A549 (cell line): Measurements from ENCODE around the gene SMIM38.

Experiments
- E2F6 ChIP-seq: IDR thresholded peaks from 2 replicates; pipeline ENCODE4 v1.6.1; 2012; ENCODE audit warnings: low read depth, borderline replicate concordance
- KDM1A ChIP-seq: fragments of 200-600 bp; sonication (generic); IDR thresholded peaks from 2 replicates; pipeline ENCODE4 v1.6.1; 2016; ENCODE audit warnings: low read depth, mild to moderate bottlenecking
- KDM5A ChIP-seq: fragments of 200-600 bp; sonication (generic); IDR thresholded peaks from 2 replicates; pipeline ENCODE4 v1.6.1; 2016; ENCODE audit warnings: antibody characterized with exemption, mild to moderate bottlenecking
- POLR2A ChIP-seq: IDR thresholded peaks from 2 replicates; pipeline ENCODE4 v1.6.1; 2012; ENCODE audit warnings: mild to moderate bottlenecking, low read length
- RCOR1 ChIP-seq: fragments of 150-350 bp; IDR thresholded peaks from 2 replicates; pipeline ENCODE4 v1.6.1; 2014; ENCODE audit warnings: antibody characterized with exemption, low read length, low read depth
- RFX5 ChIP-seq: fragments of 450-650 bp; IDR thresholded peaks from 2 replicates; pipeline ENCODE4 v1.7.1; 2014; ENCODE audit warnings: antibody characterized with exemption, mild to moderate bottlenecking, moderate library complexity
- TF ChIP-seq, protein P1 (sequence below): fragments of >200 bp; sonication (Bioruptor Twin); formaldehyde crosslinking; IDR thresholded peaks from 3 replicates; pipeline ENCODE4 v1.5.1; 2016
- TF ChIP-seq, protein P2 (sequence below): fragments of >200 bp; sonication (Bioruptor Twin); formaldehyde crosslinking; IDR thresholded peaks from 3 replicates; pipeline ENCODE4 v1.6.1; 2016

DNA sequence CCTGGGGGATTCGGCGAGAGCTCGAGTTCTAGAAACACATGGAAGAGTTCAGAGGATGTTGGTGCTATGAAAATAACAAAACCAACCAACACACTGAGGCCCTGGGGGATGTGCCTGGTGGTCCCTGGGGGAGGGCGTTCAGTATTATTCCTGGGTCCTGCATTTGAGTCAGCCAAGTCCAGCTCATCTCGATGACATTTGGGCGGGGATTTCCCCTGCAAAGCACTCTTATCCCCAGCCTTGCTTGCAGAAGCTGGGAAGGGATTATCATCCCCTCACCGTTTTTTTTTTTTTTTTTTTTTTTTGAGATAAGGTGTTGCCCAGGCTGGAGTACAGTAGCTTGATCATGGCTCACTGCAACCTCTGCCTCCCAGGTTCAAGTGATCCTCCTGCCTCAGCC lies 2.1 kb upstream of the SMIM38 start:
- TF ChIP-seq POLR2A = no peak
- TF ChIP-seq E2F6 = no peak
- TF ChIP-seq RCOR1 = no peak
- TF ChIP-seq, protein P1, sequence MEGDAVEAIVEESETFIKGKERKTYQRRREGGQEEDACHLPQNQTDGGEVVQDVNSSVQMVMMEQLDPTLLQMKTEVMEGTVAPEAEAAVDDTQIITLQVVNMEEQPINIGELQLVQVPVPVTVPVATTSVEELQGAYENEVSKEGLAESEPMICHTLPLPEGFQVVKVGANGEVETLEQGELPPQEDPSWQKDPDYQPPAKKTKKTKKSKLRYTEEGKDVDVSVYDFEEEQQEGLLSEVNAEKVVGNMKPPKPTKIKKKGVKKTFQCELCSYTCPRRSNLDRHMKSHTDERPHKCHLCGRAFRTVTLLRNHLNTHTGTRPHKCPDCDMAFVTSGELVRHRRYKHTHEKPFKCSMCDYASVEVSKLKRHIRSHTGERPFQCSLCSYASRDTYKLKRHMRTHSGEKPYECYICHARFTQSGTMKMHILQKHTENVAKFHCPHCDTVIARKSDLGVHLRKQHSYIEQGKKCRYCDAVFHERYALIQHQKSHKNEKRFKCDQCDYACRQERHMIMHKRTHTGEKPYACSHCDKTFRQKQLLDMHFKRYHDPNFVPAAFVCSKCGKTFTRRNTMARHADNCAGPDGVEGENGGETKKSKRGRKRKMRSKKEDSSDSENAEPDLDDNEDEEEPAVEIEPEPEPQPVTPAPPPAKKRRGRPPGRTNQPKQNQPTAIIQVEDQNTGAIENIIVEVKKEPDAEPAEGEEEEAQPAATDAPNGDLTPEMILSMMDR = no peak
- TF ChIP-seq KDM5A = no peak
- no peak for TF ChIP-seq KDM1A
- TF ChIP-seq RFX5 = no peak
- TF ChIP-seq, protein P2, sequence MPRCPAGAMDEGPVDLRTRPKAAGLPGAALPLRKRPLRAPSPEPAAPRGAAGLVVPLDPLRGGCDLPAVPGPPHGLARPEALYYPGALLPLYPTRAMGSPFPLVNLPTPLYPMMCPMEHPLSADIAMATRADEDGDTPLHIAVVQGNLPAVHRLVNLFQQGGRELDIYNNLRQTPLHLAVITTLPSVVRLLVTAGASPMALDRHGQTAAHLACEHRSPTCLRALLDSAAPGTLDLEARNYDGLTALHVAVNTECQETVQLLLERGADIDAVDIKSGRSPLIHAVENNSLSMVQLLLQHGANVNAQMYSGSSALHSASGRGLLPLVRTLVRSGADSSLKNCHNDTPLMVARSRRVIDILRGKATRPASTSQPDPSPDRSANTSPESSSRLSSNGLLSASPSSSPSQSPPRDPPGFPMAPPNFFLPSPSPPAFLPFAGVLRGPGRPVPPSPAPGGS = no peak
